HepG2 (cell line): ENCODE data around the gene ZMYND10. TPM values are rescaled to one million over a fixed set of nuclear protein-coding genes. Genes with fewer than 3 reads are reported as not detected.

Source experiments
- CHD4 ChIP-seq: fragments of 200-600 bp; sonication (generic); IDR thresholded peaks from 2 replicates; pipeline ENCODE4 v1.7.0; 2017; ENCODE audit warnings: mild to moderate bottlenecking, low read length, borderline replicate concordance
- FOXJ3 ChIP-seq: sonication (generic); formaldehyde crosslinking; IDR thresholded peaks from 2 replicates; pipeline ENCODE4 v1.4.0; 2020; ENCODE audit warnings: missing genetic modification reagents, mild to moderate bottlenecking, borderline replicate concordance
- GFI1 ChIP-seq: sonication (generic); formaldehyde crosslinking; IDR thresholded peaks from 2 replicates; pipeline ENCODE4 v1.5.0; 2020; ENCODE audit warnings: missing genetic modification reagents, mild to moderate bottlenecking, borderline replicate concordance
- PCBP2 ChIP-seq: fragments of 200-400 bp; formaldehyde crosslinking; optimal IDR thresholded peaks from 2 replicates; pipeline ENCODE3; 2018; ENCODE audit warnings: low read length, low read depth; ENCODE audit not compliant: poor library complexity, severe bottlenecking
- POLR2AphosphoS2 ChIP-seq: IDR thresholded peaks from 2 replicates; pipeline ENCODE4 v1.6.1; 2011; ENCODE audit warnings: low read depth, low read length, improper control_type of control experiment
- SNAI1 ChIP-seq: sonication (generic); formaldehyde crosslinking; IDR thresholded peaks from 2 replicates; pipeline ENCODE4 v1.5.0; 2020; ENCODE audit warnings: mild to moderate bottlenecking, missing genetic modification reagents, borderline replicate concordance
- SNAPC2 ChIP-seq: sonication (generic); formaldehyde crosslinking; IDR thresholded peaks from 2 replicates; pipeline ENCODE4 v1.8.1; 2022; ENCODE audit warnings: mild to moderate bottlenecking, missing genetic modification reagents
- TOPORS ChIP-seq: sonication (generic); formaldehyde crosslinking; IDR thresholded peaks from 2 replicates; pipeline ENCODE4 v1.8.0; 2023; ENCODE audit warnings: mild to moderate bottlenecking, missing genetic modification reagents
- ZBTB1 ChIP-seq: sonication (generic); formaldehyde crosslinking; IDR thresholded peaks from 2 replicates; pipeline ENCODE4 v1.4.0; 2020; ENCODE audit warnings: missing genetic modification reagents, borderline replicate concordance
- ZFP36 ChIP-seq: fragments of 150-350 bp; IDR thresholded peaks from 2 replicates; pipeline ENCODE4 v1.6.1; 2018; ENCODE audit warnings: borderline replicate concordance, low read length, low read depth; ENCODE audit not compliant: partially characterized antibody
- ZFX ChIP-seq: sonication (generic); formaldehyde crosslinking; IDR thresholded peaks from 2 replicates; pipeline ENCODE4 v1.4.0; 2020; ENCODE audit warnings: mild to moderate bottlenecking, low read depth, missing genetic modification reagents, moderate library complexity
- ZNF33A ChIP-seq: sonication (generic); formaldehyde crosslinking; IDR thresholded peaks from 2 replicates; pipeline ENCODE4 v1.5.1; 2020; ENCODE audit warnings: missing genetic modification reagents, mild to moderate bottlenecking, moderate library complexity, borderline replicate concordance
- ZNF556 ChIP-seq: sonication (generic); formaldehyde crosslinking; IDR thresholded peaks from 2 replicates; pipeline ENCODE4 v1.4.0; 2020; ENCODE audit warnings: mild to moderate bottlenecking, missing genetic modification reagents, borderline replicate concordance
- ZNF598 ChIP-seq: sonication (generic); formaldehyde crosslinking; IDR thresholded peaks from 2 replicates; pipeline ENCODE4 v1.5.1; 2020; ENCODE audit warnings: mild to moderate bottlenecking, missing genetic modification reagents, borderline replicate concordance
- ZNF777 ChIP-seq: sonication (generic); formaldehyde crosslinking; IDR thresholded peaks from 2 replicates; pipeline ENCODE4 v1.4.0; 2020; ENCODE audit warnings: missing genetic modification reagents
- ZNF782 ChIP-seq: sonication (generic); formaldehyde crosslinking; IDR thresholded peaks from 2 replicates; pipeline ENCODE4 v1.4.0; 2020; ENCODE audit warnings: missing genetic modification reagents, mild to moderate bottlenecking, borderline replicate concordance
- polyA plus RNA-seq, 8 experiments: library from polyadenylated mRNA; depleted of rRNA in 3 of 8; stranded (reverse) in 7 of 8; unstranded in 1 of 8; fragments of >200 nt; fragmentation: Illumina TruSeq in 4 of 8; extraction: Trizol in 4 of 8; gene quantifications; 2 replicates each; pipeline versions ENCODE4 v1.2.1 to v1.2.3, GENCODE V29; 2011 to 2016; ENCODE audit warnings: low read depth in 4 of 8, missing spikeins in 1 of 8, mixed read lengths in 1 of 8; ENCODE audit not compliant: insufficient read depth in 1 of 8
- total RNA-seq, 5 experiments: library from RNA; depleted of rRNA; stranded (reverse); fragments of >200 nt; fragmentation: Illumina TruSeq; extraction: Trizol; gene quantifications; 2 replicates each; pipeline ENCODE4 v1.2.3, GENCODE V29; 2016; ENCODE audit warnings: low read depth in 1 of 5
- TF ChIP-seq, protein P1 (sequence below): sonication (generic); formaldehyde crosslinking; conservative IDR thresholded peaks from 2 replicates; pipeline ENCODE4 v1.4.0; 2020; ENCODE audit warnings: missing genetic modification reagents
- TF ChIP-seq, protein P2 (sequence below): sonication (generic); formaldehyde crosslinking; IDR thresholded peaks from 2 replicates; pipeline ENCODE4 v1.5.0; 2020; ENCODE audit warnings: missing genetic modification reagents
- TF ChIP-seq, protein P3 (sequence below): sonication (generic); formaldehyde crosslinking; IDR thresholded peaks from 2 replicates; pipeline ENCODE4 v1.5.1; 2020; ENCODE audit warnings: mild to moderate bottlenecking, missing genetic modification reagents
- TF ChIP-seq, protein P4 (sequence below): sonication (generic); formaldehyde crosslinking; IDR thresholded peaks from 2 replicates; pipeline ENCODE4 v1.4.0; 2020; ENCODE audit warnings: missing genetic modification reagents, mild to moderate bottlenecking, borderline replicate concordance
- TF ChIP-seq, protein P5 (sequence below): IDR thresholded peaks from 2 replicates; pipeline ENCODE4 v1.6.1; 2012; ENCODE audit warnings: inconsistent platforms

Gene ZMYND10
- total and polyA plus RNA-seq, 2 of the 13 experiments (the other 11 are each of a cell fraction or from before 2014, with no cell fraction given) = 0.60 to 0.74 TPM

DNA sequence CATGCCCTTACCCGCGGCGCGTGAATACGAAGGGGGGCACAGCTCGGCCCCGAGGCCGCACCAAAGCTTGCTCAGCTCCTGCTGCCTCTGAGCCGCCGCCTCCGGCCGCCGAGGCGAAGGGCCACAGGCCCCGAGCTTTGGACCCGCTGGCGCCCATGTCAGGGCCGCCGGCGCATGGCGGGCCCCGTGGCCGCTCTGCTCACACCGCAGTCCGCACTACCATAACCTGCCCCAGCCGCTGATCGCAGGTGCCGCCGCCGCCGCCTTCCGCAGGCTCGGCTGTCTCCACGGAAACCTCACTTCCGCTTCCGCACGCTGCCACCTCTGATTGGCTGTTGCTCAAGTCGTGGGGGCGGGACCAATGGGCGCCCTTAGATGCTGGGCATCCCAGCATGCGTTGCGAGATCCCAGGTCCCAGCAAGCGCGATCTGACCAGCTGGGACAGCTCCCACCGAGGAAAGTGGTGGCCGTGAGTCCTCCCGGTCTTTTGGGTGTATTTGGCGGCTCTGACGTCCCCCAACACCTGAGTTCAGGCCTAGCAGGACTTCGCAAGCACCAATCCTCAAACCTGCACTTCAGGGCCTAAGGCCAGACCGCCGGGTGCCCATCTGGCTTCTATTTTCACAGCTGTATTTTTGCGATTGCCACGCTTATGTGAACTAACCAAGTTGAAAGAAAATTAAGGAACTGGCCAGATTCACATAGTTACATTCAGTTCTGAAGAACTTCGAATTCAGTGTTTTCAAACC lies 17.4 kb downstream of the ZMYND10 start, which contains the start of gene TUSC2 (continued):
- TF ChIP-seq SNAI1 = no peak
- TF ChIP-seq CHD4 = no peak
- TF ChIP-seq TOPORS (CRISPR knock-in tag) = no peak
- no peak for TF ChIP-seq ZNF556 (CRISPR knock-in tag)
- TF ChIP-seq ZBTB1 (CRISPR knock-in tag) = no peak
- peak; percentile 74; the same call in 1 of the 2 replicates for TF ChIP-seq ZNF598 (CRISPR knock-in tag)
- TF ChIP-seq, protein P1, sequence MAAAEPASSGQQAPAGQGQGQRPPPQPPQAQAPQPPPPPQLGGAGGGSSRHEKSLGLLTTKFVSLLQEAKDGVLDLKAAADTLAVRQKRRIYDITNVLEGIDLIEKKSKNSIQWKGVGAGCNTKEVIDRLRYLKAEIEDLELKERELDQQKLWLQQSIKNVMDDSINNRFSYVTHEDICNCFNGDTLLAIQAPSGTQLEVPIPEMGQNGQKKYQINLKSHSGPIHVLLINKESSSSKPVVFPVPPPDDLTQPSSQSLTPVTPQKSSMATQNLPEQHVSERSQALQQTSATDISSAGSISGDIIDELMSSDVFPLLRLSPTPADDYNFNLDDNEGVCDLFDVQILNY (CRISPR knock-in tag) = no peak
- TF ChIP-seq, protein P2, sequence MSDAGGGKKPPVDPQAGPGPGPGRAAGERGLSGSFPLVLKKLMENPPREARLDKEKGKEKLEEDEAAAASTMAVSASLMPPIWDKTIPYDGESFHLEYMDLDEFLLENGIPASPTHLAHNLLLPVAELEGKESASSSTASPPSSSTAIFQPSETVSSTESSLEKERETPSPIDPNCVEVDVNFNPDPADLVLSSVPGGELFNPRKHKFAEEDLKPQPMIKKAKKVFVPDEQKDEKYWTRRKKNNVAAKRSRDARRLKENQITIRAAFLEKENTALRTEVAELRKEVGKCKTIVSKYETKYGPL (CRISPR knock-in tag) = no peak; the same call in 1 of the 2 replicates
- TF ChIP-seq, protein P3, sequence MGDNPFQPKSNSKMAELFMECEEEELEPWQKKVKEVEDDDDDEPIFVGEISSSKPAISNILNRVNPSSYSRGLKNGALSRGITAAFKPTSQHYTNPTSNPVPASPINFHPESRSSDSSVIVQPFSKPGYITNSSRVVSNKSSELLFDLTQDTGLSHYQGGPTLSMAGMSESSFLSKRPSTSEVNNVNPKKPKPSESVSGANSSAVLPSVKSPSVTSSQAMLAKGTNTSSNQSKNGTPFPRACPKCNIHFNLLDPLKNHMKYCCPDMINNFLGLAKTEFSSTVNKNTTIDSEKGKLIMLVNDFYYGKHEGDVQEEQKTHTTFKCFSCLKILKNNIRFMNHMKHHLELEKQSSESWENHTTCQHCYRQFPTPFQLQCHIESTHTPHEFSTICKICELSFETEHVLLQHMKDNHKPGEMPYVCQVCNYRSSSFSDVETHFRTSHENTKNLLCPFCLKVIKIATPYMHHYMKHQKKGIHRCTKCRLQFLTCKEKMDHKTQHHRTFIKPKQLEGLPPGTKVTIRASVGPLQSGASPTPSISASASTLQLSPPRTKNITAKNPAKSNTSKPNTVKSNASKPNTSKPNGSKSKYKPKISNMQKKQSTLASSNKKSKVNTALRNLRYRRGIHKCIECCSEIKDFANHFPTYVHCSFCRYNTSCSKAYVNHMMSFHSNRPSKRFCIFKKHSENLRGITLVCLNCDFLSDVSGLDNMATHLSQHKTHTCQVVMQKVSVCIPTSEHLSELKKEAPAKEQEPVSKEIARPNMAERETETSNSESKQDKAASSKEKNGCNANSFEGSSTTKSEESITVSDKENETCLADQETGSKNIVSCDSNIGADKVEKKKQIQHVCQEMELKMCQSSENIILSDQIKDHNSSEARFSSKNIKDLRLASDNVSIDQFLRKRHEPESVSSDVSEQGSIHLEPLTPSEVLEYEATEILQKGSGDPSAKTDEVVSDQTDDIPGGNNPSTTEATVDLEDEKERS (CRISPR knock-in tag) = no peak
- TF ChIP-seq ZFX (CRISPR knock-in tag) = peak; percentile 72
- TF ChIP-seq ZNF782 (CRISPR knock-in tag) = peak; percentile 85; the same call in 1 of the 2 replicates
- TF ChIP-seq, protein P4, sequence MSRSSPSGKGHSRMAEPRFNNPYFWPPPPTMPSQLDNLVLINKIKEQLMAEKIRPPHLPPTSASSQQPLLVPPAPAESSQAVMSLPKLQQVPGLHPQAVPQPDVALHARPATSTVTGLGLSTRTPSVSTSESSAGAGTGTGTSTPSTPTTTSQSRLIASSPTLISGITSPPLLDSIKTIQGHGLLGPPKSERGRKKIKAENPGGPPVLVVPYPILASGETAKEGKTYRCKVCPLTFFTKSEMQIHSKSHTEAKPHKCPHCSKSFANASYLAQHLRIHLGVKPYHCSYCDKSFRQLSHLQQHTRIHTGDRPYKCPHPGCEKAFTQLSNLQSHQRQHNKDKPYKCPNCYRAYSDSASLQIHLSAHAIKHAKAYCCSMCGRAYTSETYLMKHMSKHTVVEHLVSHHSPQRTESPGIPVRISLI = no peak
- 0 out of 2 replicates have a peak, but pooled peaks have one; percentile 31 for TF ChIP-seq ZNF777 (CRISPR knock-in tag)
- TF ChIP-seq, protein P5, sequence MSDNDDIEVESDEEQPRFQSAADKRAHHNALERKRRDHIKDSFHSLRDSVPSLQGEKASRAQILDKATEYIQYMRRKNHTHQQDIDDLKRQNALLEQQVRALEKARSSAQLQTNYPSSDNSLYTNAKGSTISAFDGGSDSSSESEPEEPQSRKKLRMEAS = peak; percentile 66
- no peak for TF ChIP-seq SNAPC2 (CRISPR knock-in tag)
- TF ChIP-seq POLR2AphosphoS2 = no peak
- 0 out of 2 replicates have a peak, but pooled peaks have one; percentile 53 for TF ChIP-seq GFI1 (CRISPR knock-in tag)
- no peak for TF ChIP-seq PCBP2
- TF ChIP-seq ZFP36 = no peak
- TF ChIP-seq ZNF33A (CRISPR knock-in tag) = no peak
- TF ChIP-seq FOXJ3 (CRISPR knock-in tag) = no peak
